NCI-H1417 treated with DMSO at 0.1 percent for 48 hours (cell line): ENCODE measurements around the gene FSD1L.
"Not testable (repeated sequence)": the region's sequence is repeated elsewhere in the genome, so short reads cannot be mapped to it uniquely, and the experiment has no call there.

Experiments used
- DNase-seq: peaks from one replicate; lab custom pipeline; 2025; lab: John Stamatoyannopoulos, UW

FSD1L gene

GRCh38 chr9:105485131-105485530 lies 37.3 kb downstream of the FSD1L start:
- no peak for DNase-seq

- no peak for DNase-seq
These were observed 49.0 kb downstream of the FSD1L start for GRCh38 chr9:105496826-105497225.

GRCh38 chr9:105497704-105498103 lies 49.9 kb downstream of the FSD1L start:
- DNase-seq: no peak

GRCh38 chr9:105500108-105500766 lies 52.4 kb downstream of the FSD1L start:
- DNase-seq: no peak

- no peak for DNase-seq
These were observed 53.6 kb downstream of the FSD1L start for GRCh38 chr9:105501414-105501813.

- no peak for DNase-seq
These were observed 54.4 kb downstream of the FSD1L start for GRCh38 chr9:105502276-105502675.

GRCh38 chr9:105503881-105504280 lies 56.0 kb downstream of the FSD1L start:
- DNase-seq: no peak

- no peak for DNase-seq
These were observed 59.4 kb downstream of the FSD1L start for GRCh38 chr9:105507096-105507790.

GRCh38 chr9:105508530-105508929 lies 60.7 kb downstream of the FSD1L start:
- no peak for DNase-seq

GRCh38 chr9:105510024-105510423 lies 62.2 kb downstream of the FSD1L start:
- DNase-seq: no peak

GRCh38 chr9:105511446-105511845 lies 63.6 kb downstream of the FSD1L start:
- no peak for DNase-seq

GRCh38 chr9:105515811-105516413 lies 68.1 kb downstream of the FSD1L start:
- DNase-seq: no peak

GRCh38 chr9:105519710-105520369 lies 72.0 kb downstream of the FSD1L start:
- not testable (repeated sequence) for DNase-seq

GRCh38 chr9:105520992-105521391 lies 73.2 kb downstream of the FSD1L start:
- DNase-seq: not testable (repeated sequence)

- DNase-seq: not testable (repeated sequence)
These were observed 75.0 kb downstream of the FSD1L start for GRCh38 chr9:105522618-105523385.

GRCh38 chr9:105531530-105531929 lies 83.7 kb downstream of the FSD1L start:
- no peak for DNase-seq

GRCh38 chr9:105535920-105536668 lies 88.3 kb downstream of the FSD1L start:
- no peak for DNase-seq

- no peak for DNase-seq
These were observed 91.6 kb downstream of the FSD1L start for GRCh38 chr9:105539452-105539851.

- no peak for DNase-seq
These were observed 94.0 kb downstream of the FSD1L start for GRCh38 chr9:105541838-105542237.

GRCh38 chr9:105554042-105554441 lies 106.2 kb downstream of the FSD1L start:
- DNase-seq: no peak
